ENCODE measurements around the gene PCDHB9.
"Not testable (repeated sequence)": the region's sequence is repeated elsewhere in the genome, so short reads cannot be mapped to it uniquely, and the experiment has no call there.

Gene PCDHB9

DNA sequence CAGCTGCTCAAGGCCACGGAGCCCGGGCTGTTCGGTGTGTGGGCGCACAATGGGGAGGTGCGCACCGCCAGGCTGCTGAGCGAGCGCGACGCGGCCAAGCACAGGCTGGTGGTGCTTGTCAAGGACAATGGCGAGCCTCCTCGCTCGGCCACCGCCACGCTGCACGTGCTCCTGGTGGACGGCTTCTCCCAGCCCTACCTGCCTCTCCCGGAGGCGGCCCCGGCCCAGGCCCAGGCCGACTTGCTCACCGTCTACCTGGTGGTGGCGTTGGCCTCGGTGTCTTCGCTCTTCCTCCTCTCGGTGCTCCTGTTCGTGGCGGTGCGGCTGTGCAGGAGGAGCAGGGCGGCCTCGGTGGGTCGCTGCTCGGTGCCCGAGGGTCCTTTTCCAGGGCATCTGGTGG lies 2.2 kb downstream of the PCDHB9 start:
- DNase-seq = not testable (repeated sequence)

DNA sequence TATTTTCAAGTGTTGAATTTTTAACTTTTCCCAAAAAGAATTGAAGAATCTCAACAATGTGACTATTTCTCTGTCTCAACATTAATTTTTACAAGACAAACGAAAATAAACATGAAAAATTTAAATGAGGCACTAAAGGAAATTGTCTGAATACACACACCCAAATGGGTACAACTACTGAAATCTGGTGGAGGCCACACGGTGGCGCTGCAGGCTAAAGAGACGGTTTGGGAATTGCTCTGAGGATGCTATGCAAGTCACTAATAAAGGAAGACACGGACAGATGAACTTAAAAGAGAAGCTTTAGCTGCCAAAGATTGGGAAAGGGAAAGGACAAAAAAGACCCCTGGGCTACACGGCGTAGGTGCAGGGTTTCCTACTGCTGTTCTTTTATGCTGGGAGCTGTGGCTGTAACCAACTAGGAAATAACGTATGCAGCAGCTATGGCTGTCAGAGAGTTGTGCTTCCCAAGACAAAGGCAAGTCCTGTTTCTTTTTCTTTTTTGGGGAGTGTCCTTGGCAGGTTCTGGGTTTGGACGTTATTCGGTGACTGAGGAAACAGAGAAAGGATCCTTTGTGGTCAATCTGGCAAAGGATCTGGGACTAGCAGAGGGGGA lies 5.3 kb downstream of the PCDHB9 start, which contains the start of gene PCDHB10:
PCDHB10 (plus strand) TSS at position 244 of the 616 bp plus-strand sequence; CDS start at position 444, 200 bp downstream.
- peak; percentile 19 to 69 for DNase-seq

DNA sequence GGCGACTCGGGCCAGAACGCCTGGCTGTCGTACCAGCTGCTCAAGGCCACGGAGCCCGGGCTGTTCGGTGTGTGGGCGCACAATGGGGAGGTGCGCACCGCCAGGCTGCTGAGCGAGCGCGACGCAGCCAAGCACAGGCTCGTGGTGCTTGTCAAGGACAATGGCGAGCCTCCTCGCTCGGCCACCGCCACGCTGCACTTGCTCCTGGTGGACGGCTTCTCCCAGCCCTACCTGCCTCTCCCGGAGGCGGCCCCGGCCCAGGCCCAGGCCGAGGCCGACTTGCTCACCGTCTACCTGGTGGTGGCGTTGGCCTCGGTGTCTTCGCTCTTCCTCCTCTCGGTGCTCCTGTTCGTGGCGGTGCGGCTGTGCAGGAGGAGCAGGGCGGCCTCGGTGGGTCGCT lies 7.4 kb downstream of the PCDHB9 start:
- DNase-seq = not testable (repeated sequence)

DNA sequence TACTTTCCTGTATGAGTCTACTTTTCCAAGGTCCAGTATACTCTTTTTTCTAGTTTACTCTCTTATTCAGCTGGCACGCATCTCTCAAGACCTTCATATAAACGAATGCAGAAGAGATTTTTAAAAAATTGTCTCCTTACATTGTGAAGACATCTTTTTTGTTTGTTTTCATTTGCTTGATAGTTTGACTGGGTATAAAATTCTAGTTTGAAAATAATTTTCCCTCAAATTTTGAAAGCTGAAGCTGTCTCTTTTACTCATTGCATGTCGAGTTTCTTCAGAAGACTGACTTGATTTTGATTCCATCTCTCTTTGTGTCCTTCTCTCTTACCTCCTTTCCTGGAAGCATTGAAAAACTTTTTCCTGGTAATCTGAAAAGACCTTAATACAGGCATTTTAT lies 9.4 kb downstream of the PCDHB9 start:
- DNase-seq = no peak

DNA sequence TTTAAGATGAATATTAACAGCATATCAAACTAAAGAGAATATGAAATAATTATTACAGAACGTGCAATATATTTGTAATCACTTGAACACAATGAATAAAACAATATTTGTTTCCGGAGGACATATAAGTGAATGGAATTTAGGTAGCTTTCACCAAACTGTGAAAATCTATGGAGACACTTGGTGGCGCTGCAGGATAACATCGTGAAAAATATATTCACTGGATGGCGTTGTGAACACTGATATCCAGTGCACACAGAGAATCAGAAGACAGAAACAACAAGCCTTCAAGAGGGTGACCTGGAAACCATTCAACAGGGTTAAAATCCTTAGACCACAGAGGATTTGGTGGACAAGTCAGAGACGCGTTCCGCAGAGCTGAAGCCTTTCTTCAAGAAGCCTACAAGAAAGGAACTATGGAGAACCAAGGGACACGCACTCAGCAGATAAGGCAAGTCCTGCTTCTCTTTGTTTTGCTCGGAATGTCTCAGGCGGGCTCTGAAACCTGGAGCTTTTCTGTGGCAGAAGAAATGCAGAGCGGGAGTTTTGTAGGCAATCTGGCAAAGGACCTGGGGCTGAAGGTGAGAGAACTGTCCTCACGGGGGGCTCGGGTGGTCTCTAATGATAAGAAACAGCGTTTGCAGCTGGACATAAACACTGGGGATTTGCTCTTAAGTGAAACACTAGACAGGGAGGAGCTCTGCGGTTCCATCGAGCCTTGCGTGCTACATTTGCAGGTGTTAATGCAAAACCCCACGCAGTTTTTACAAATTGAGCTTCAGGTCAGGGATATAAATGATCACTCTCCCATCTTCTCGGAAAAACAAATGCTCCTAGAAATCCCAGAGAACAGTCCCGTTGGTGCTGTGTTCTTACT lies 12.6 kb downstream of the PCDHB9 start, which contains the start of gene PCDHB11:
PCDHB11 (plus strand) TSS at position 269 of the 877 bp plus-strand sequence; CDS start at position 417, 148 bp downstream.
- DNase-seq = peak in 1 of 2 experiments; percentile 38

DNA sequence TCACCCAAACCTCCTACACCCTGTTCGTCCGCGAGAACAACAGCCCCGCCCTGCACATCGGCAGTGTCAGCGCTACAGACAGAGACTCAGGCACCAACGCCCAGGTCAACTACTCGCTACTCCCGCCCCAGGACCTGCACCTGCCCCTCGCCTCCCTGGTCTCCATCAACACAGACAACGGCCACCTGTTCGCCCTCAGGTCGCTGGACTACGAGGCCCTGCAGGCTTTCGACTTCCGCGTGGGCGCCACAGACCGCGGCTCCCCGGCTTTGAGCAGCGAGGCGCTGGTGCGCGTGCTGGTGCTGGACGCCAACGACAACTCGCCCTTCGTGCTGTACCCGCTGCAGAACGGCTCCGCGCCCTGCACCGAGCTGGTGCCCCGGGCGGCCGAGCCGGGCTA lies 14.2 kb downstream of the PCDHB9 start:
- DNase-seq = not testable (repeated sequence)

DNA sequence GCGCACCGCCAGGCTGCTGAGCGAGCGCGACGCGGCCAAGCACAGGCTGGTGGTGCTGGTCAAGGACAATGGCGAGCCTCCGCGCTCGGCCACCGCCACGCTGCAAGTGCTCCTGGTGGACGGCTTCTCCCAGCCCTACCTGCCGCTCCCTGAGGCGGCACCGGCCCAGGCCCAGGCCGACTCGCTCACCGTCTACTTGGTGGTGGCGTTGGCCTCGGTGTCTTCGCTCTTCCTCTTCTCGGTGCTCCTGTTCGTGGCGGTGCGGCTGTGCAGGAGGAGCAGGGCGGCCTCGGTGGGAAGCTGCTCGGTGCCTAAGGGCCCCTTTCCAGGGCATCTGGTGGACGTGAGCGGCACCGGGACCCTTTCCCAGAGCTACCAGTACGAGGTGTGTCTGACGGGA lies 14.7 kb downstream of the PCDHB9 start:
- not testable (repeated sequence) for DNase-seq

DNA sequence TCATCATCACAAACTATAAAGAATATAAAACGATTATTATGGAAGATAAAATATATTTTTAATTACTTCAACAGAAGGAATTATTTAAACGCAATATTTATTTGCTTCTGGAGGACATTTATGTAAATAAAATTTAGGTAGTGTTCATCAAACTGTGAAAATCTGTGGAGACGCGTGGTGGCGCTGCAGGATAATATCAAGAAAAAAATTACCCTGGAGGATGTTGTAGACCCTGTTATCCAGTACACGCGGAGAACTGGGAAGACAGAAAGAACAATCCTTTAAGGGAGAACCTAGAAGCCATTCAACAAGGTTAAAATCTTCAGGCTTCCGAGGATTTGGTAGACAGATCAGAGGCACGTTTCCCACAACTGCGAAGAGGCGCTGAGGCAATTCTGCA lies 21.5 kb downstream of the PCDHB9 start, which contains the start of gene PCDHB12:
PCDHB12 (plus strand) TSS at position 242 of the 400 bp plus-strand sequence. CDS start 189 bp downstream, outside the sequence.
- peak in 1 of 2 experiments; percentile 14 for DNase-seq

DNA sequence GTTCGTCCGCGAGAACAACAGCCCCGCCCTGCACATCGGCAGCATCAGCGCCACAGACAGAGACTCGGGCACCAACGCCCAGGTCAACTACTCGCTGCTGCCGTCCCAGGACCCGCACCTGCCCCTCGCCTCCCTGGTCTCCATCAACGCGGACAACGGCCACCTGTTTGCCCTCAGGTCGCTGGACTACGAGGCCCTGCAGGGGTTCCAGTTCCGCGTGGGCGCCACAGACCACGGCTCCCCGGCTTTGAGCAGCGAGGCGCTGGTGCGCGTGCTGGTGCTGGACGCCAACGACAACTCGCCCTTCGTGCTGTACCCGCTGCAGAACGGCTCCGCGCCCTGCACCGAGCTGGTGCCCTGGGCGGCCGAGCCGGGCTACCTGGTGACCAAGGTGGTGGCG lies 23.3 kb downstream of the PCDHB9 start:
- not testable (repeated sequence) for DNase-seq

DNA sequence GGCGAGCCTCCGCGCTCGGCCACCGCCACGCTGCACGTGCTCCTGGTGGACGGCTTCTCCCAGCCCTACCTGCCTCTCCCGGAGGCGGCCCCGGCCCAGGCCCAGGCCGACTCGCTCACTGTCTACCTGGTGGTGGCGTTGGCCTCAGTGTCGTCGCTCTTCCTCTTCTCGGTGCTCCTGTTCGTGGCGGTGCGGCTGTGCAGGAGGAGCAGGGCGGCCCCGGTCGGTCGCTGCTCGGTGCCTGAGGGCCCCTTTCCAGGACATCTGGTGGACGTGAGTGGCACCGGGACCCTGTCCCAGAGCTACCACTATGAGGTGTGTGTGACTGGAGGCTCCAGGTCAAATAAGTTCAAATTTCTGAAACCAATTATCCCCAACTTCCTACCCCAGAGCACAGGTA lies 23.9 kb downstream of the PCDHB9 start:
- not testable (repeated sequence) for DNase-seq

DNA sequence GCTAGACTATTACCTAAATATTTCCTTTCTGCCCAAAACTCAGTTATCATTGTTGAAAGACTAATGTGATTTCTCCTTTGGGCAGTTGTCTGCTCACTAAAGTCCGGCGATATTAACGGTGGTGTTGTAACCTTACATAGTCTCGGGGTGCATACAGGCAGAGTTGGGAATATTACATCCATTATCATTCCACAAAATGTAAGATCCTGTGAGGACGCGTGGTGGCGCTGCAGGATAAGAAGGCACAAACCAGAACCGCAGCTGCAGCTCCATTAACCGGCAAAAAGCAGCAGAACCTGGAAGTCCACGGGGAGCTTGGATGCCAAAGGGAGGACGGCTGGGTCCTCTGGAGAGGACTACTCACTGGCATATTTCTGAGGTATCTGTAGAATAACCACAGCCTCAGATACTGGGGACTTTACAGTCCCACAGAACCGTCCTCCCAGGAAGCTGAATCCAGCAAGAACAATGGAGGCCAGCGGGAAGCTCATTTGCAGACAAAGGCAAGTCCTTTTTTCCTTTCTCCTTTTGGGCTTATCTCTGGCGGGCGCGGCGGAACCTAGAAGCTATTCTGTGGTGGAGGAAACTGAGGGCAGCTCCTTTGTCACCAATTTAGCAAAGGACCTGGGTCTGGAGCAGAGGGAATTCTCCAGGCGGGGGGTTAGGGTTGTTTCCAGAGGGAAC lies 26.8 kb downstream of the PCDHB9 start, which contains the start of gene PCDHB13:
PCDHB13 (plus strand) TSS at position 264 of the 684 bp plus-strand sequence; CDS start at position 469, 205 bp downstream.
- peak in 1 of 2 experiments; percentile 18 for DNase-seq

DNA sequence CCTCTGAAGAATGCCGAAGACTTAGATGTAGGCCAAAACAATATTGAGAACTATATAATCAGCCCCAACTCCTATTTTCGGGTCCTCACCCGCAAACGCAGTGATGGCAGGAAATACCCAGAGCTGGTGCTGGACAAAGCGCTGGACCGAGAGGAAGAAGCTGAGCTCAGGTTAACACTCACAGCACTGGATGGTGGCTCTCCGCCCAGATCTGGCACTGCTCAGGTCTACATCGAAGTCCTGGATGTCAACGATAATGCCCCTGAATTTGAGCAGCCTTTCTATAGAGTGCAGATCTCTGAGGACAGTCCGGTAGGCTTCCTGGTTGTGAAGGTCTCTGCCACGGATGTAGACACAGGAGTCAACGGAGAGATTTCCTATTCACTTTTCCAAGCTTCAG lies 27.6 kb downstream of the PCDHB9 start:
- DNase-seq = not testable (repeated sequence)

DNA sequence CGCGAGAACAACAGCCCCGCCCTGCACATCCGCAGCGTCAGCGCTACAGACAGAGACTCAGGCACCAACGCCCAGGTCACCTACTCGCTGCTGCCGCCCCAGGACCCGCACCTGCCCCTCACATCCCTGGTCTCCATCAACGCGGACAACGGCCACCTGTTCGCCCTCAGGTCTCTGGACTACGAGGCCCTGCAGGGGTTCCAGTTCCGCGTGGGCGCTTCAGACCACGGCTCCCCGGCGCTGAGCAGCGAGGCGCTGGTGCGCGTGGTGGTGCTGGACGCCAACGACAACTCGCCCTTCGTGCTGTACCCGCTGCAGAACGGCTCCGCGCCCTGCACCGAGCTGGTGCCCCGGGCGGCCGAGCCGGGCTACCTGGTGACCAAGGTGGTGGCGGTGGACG lies 28.5 kb downstream of the PCDHB9 start:
- DNase-seq = not testable (repeated sequence)

DNA sequence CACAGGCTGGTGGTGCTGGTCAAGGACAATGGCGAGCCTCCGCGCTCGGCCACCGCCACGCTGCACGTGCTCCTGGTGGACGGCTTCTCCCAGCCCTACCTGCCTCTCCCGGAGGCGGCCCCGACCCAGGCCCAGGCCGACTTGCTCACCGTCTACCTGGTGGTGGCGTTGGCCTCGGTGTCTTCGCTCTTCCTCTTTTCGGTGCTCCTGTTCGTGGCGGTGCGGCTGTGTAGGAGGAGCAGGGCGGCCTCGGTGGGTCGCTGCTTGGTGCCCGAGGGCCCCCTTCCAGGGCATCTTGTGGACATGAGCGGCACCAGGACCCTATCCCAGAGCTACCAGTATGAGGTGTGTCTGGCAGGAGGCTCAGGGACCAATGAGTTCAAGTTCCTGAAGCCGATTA lies 29.1 kb downstream of the PCDHB9 start:
- not testable (repeated sequence) for DNase-seq

DNA sequence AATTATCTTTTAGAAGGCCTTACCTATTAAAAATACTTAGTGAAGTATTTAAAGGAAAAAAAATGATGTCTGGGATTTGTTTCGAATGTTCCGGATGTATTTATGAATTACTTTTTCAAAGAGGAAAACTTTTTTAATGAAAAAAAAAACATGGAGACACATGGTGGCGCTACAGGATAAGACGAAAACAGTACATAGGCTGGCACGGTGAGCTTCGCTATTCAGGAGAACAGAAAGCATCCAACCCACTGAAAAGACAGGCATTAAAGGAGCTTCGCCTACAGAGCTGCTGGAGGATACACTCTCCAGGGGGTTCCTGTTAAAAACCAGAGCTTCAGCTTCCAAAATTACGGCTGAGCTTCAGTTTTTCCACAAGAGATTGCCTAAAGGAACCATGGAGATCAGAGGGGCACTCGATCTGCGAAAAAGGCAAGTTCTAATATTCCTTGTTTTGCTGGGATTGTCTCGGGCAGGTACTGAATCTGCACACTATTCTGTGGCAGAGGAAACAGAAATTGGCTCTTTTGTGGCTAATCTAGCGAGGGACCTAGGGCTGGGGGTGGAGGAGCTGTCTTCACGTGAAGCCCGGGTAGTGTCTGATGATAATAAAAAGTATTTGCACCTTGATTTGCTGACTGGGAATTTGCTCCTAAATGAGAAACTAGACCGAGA lies 36.3 kb downstream of the PCDHB9 start, which contains the start of gene PCDHB14:
PCDHB14 (plus strand) TSS at position 232 of the 672 bp plus-strand sequence; CDS start at position 395, 163 bp downstream.
- peak; percentile 34 to 75 for DNase-seq

DNA sequence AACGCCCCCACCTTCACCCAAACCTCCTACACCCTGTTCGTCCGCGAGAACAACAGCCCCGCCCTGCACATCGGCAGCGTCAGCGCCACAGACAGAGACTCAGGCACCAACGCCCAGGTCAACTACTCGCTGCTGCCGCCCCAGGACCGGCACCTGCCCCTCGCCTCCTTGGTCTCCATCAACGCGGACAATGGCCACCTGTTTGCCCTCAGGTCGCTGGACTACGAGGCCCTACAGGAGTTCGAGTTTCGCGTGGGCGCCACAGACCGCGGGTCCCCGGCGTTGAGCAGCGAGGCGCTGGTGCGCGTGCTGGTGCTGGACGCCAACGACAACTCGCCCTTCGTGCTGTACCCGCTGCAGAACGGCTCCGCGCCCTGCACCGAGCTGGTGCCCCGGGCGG lies 37.9 kb downstream of the PCDHB9 start:
- DNase-seq = not testable (repeated sequence)

DNA sequence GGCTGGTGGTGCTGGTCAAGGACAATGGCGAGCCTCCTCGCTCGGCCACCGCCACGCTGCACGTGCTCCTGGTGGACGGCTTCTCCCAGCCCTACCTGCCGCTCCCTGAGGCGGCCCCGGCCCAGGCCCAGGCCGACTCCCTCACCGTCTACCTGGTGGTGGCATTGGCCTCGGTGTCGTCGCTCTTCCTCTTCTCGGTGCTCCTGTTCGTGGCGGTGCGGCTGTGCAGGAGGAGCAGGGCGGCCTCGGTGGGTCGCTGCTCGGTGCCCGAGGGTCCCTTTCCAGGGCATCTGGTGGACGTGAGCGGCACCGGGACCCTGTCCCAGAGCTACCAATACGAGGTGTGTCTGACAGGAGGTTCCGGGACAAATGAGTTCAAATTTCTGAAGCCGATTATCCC lies 38.5 kb downstream of the PCDHB9 start:
- not testable (repeated sequence) for DNase-seq

DNA sequence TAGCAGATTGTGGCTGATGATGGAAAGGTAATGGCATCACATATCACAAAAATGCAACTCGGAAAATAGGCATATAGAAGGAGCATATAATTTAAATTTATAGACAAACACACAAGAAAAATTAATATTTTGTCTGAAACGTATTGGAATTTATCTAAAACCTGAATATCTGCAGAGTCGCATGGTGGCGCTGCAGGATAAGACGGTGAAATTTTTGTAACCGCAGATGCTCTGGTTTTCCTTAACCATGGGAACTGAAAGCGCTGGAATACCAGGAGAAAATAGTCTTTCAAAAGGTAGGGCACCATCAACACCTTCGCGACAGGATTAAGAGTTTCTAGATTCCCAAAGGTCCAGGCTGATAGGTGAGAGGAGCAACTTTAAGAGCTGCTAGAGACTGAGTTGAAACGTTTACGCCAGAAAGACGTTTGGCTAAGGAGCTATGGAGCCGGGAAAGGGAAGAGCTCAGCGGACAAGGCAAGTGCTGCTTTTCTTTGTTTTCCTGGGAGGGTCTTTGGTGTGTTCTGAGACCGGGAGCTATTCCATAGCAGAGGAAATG lies 47.2 kb downstream of the PCDHB9 start:
- DNase-seq = no peak

DNA sequence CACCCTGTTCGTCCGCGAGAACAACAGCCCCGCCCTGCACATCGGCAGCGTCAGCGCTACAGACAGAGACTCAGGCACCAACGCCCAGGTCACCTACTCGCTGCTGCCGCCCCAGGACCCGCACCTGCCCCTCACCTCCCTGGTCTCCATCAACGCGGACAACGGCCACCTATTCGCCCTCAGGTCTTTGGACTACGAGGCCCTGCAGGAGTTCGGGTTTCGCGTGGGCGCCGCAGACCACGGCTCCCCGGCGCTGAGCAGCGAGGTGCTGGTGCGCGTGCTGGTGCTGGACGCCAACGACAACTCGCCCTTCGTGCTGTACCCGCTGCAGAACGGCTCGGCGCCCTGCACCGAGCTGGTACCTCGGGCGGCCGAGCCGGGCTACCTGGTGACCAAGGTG lies 49.0 kb downstream of the PCDHB9 start:
- DNase-seq = not testable (repeated sequence)

DNA sequence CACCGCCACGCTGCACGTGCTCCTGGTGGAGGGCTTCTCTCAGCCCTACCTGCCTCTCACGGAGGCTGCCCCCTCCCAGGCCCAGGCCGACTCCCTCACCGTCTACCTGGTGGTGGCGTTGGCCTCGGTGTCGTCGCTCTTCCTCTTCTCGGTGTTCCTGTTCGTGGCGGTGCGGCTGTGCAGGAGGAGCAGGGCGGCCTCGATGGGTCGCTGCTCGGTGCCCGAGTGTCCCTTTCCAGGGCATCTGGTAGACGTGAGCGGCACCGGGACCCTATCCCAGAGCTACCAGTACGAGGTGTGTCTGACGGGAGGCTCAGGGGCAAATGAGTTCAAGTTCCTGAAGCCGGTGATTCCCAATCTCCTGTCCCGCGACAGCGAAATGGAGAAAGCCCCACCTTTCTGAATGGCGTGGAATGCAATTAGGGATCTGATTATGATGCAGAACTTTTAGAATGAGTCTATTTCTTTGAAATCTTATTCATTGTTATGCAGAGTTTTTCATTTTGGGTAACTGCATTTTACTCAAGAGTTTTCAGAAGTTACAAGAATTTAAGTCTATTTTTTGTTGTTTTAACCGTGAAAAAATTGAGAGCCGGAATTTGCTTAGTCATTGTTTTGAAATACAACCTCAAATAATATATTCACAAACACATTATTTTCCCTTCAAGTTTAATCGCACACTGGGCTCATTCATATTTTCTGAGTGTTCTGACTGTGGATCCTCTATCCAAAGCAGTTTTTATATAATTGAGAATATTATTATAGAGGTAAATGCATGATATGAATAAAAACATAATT lies 49.8 kb downstream of the PCDHB9 start:
- no peak for DNase-seq

All from NCI-H524 (cell line).